Endothelial cell (in vitro differentiated cells): ENCODE results near the gene PLN. TPM values are rescaled to one million over a fixed set of nuclear protein-coding genes. Genes with fewer than 3 reads are reported as not detected.

Experiments used
- DNase-seq: peaks from one replicate; pipeline ENCODE4 v3.0.0; 2021; ENCODE audit warnings: low spot score
- H3K27ac Mint-ChIP-seq: one replicate; pipeline ENCODE4 v1.8.0; 2021; ENCODE audit warnings: mixed read lengths, inconsistent platforms; ENCODE audit not compliant: unreplicated experiment
- H3K27me3 Mint-ChIP-seq: one replicate; pipeline ENCODE4 v1.8.0; 2021; ENCODE audit warnings: mild to moderate bottlenecking, moderate library complexity, mixed read lengths, inconsistent platforms; ENCODE audit not compliant: unreplicated experiment
- H3K36me3 Mint-ChIP-seq: one replicate; pipeline ENCODE4 v1.8.0; 2021; ENCODE audit warnings: mild to moderate bottlenecking, low read depth, mixed read lengths, inconsistent platforms; ENCODE audit not compliant: unreplicated experiment
- H3K4me1 Mint-ChIP-seq: one replicate; pipeline ENCODE4 v1.8.0; 2021; ENCODE audit warnings: mild to moderate bottlenecking, mixed read lengths, inconsistent platforms; ENCODE audit not compliant: unreplicated experiment
- H3K4me3 Mint-ChIP-seq: one replicate; pipeline ENCODE4 v1.8.0; 2021; ENCODE audit warnings: mild to moderate bottlenecking, mixed read lengths, inconsistent platforms; ENCODE audit not compliant: unreplicated experiment
- H3K9me3 Mint-ChIP-seq: one replicate; pipeline ENCODE4 v1.8.0; 2021; ENCODE audit warnings: mixed read lengths, inconsistent platforms; ENCODE audit not compliant: unreplicated experiment
- long read RNA-seq: library from polyadenylated mRNA; unstranded; transcript quantifications from one replicate; pipeline ENCODE4 v2.0.0, GENCODE V29; 2020; ENCODE audit not compliant: unreplicated experiment
- total RNA-seq: library from RNA; stranded (reverse); fragmentation: NEBNext Ultra II Directional; extraction: Animal tissue kit (Norgen Biotek cat#: 25700); gene quantifications from one replicate; pipeline ENCODE4 v1.2.1, GENCODE V29; 2021; ENCODE audit not compliant: unreplicated experiment
- TF ChIP-seq, protein P1 (sequence below): fragments of 200-600 bp; sonication (generic); IDR thresholded peaks from one replicate; pipeline ENCODE4 v1.5.0; 2021; ENCODE audit warnings: antibody characterized with exemption; ENCODE audit not compliant: unreplicated experiment

PLN gene
- not detected for total RNA-seq
- long read RNA-seq: 0 reads

DNA sequence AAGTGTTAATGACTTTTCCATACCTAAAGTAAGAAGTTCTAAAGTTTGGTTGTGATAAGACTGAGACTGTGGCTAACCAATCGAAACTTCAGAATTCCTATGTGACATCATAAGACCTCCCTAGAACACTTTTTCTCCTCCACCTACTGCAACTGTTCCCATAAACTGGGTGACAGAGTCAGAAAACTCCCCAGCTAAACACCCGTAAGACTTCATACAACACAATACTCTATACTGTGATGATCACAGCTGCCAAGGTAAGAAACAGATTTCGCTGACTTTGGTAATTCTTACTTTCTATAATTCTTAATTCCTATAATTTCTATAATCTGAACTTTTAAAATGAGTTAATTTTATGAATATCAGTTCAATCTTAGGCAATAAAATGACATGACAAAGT lies at the start of gene PLN:
Gene PLN, plus strand, starts transcription at position 161 of the 400 bp plus-strand sequence. CDS start 10,626 bp downstream, outside the sequence.
- DNase-seq: no peak
- Mint-ChIP-seq H3K27ac (no peak within 1 kb of the TSS), H3K36me3 (no peaks in the 10 kb centered on the region), H3K4me3 (no peak within 1 kb of the TSS), H3K9me3 (no peaks in the 10 kb centered on the region), H3K27me3 (no peaks in the 10 kb centered on the region), H3K4me1 (no peaks in the 10 kb centered on the region)
- TF ChIP-seq, protein P1, sequence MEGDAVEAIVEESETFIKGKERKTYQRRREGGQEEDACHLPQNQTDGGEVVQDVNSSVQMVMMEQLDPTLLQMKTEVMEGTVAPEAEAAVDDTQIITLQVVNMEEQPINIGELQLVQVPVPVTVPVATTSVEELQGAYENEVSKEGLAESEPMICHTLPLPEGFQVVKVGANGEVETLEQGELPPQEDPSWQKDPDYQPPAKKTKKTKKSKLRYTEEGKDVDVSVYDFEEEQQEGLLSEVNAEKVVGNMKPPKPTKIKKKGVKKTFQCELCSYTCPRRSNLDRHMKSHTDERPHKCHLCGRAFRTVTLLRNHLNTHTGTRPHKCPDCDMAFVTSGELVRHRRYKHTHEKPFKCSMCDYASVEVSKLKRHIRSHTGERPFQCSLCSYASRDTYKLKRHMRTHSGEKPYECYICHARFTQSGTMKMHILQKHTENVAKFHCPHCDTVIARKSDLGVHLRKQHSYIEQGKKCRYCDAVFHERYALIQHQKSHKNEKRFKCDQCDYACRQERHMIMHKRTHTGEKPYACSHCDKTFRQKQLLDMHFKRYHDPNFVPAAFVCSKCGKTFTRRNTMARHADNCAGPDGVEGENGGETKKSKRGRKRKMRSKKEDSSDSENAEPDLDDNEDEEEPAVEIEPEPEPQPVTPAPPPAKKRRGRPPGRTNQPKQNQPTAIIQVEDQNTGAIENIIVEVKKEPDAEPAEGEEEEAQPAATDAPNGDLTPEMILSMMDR: no peak

DNA sequence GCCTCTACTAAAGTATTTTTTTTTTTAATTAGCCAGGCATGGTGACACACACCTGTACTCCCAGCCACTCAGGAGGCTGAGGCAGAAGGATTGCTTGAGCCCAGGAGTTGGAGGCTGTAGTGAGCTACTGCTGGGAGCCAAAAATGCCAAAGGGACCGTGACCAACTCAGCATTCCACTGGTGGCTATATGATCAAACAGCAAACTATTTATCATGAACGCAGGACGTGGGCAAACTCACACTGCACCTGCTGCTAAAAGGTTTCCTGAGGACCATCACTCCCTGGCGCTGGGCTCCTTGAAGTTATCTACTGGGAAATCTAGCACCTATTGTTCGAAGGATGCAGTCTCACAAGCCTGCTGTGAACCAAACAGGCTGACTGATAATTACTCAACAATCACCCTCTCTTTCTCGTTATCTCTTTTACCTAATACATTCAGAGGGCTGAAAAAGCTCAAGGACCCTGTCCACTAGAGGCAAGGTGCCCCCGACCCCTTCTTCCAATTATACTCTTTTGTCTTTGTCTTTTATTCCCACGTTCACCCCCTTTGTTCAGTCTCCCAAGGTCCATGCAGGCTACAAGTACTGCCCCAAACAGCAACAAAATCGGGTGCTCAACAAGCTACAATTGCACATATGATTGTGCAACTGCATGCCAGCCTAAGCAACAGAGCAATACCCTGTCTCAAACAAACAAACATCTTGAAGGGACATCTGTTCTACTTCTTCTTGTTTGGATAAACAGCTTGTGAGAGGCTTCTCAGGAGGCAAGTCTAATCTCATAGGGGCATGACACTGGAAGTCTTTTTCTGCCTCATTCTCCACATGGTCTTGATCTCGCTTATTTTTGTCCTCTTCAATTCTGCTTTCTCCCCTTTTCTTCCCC lies 47.7 kb upstream of the PLN start:
- peaks cover 3% of the 10 kb centered on the region for H3K4me1 Mint-ChIP-seq
- H3K4me3 Mint-ChIP-seq: peak overlapping the region; percentile 31
- TF ChIP-seq, protein P1: no peak
- no peak for DNase-seq
- H3K36me3 Mint-ChIP-seq: peaks cover 29% of the 10 kb centered on the region
- no peaks in the 10 kb centered on the region for H3K9me3 Mint-ChIP-seq
- H3K27me3 Mint-ChIP-seq: no peaks in the 10 kb centered on the region
- no peak overlapping the region for H3K27ac Mint-ChIP-seq

DNA sequence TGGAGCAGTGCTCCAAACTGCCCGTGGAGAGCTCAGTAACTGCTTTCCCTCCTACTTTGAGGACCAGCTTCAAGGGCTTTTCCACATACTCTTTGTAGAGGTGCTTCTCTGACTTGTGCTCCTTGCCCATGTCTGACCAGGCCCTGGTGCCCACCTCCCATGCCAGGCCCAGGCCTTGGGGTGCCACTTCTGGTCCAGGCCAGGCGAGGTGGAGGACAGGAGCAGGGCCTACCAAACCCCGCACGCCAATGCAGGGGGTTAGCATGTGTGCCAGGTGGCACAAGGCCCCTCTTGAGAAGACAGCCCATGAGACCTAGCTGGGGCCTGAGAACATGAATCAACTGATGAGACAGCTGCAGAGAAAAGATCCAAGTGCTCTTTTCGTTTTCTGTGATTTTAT lies 47.0 kb upstream of the PLN start:
- H3K4me3 Mint-ChIP-seq: peak overlapping the region; percentile 40
- no peaks in the 10 kb centered on the region for H3K4me1 Mint-ChIP-seq
- H3K36me3 Mint-ChIP-seq: peaks cover 25% of the 10 kb centered on the region
- H3K27ac Mint-ChIP-seq: no peak overlapping the region
- TF ChIP-seq, protein P1: no peak
- H3K9me3 Mint-ChIP-seq: no peaks in the 10 kb centered on the region
- no peaks in the 10 kb centered on the region for H3K27me3 Mint-ChIP-seq
- DNase-seq: no peak

DNA sequence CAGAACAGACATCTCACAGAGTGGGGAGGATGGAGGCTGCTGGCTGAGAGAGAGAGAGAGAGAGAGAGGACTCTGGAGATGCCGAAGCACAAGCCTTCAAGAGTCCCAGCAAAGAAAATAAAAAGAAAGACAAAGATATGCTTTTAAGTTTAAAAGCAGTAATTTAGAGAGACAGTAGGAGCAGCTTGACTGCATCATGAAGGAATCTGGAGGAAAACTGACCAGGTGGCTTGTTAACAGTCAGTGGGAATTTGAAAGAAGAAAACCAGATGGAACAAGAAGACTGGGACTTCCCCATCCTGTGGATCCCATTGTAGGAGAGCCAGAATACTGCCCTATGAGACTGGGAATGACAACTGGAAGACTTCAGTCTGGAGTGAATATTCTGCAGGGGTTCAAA lies 46.3 kb upstream of the PLN start:
- Mint-ChIP-seq H3K27me3 (no peaks in the 10 kb centered on the region), H3K4me1 (peaks cover 1% of the 10 kb centered on the region), H3K4me3 (no peak overlapping the region), H3K36me3 (peaks cover 25% of the 10 kb centered on the region), H3K27ac (no peak overlapping the region), H3K9me3 (no peaks in the 10 kb centered on the region)
- DNase-seq: no peak
- TF ChIP-seq, protein P1: no peak

DNA sequence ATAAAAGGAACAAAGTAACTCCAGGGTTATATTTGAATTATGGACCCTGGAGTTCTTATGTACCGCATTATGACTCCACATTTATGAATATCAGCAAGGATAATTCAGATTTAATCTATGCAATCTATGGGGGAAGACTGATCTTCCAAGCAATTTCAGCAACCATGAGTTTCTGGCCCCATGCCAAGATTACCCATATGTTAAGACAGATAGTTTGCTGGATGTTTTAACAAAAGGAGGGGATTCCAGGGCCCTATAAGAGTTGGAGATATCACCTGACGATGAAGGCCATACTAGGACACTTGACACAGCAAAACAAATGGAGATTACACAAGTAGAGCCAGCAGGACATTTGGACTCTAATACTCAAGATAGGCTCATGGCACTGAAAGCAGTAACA lies 45.9 kb upstream of the PLN start:
- Mint-ChIP-seq H3K27me3 (no peaks in the 10 kb centered on the region), H3K36me3 (peaks cover 25% of the 10 kb centered on the region), H3K9me3 (no peaks in the 10 kb centered on the region), H3K27ac (no peak overlapping the region), H3K4me1 (peaks cover 5% of the 10 kb centered on the region), H3K4me3 (no peak overlapping the region)
- TF ChIP-seq, protein P1: no peak
- DNase-seq: no peak
